ENCODE measurements around the gene CETN2. TPM values are rescaled to one million over a fixed set of nuclear protein-coding genes. Genes with fewer than 3 reads are reported as not detected.

Gene CETN2
- total RNA-seq, 2 donors from 2014 or later, result 33.6 to 39.8 TPM

GRCh38 chrX:152822383-152823086 lies 8.0 kb downstream of the CETN2 start:
- H3K4me3 ChIP-seq, result no peak overlapping the region
- TF ChIP-seq POLR2AphosphoS5 (IDR thresholded peaks at IDR 0.05) (no peak), POLR2A (IDR thresholded peaks at IDR 0.05) (no peak), CTCF (IDR thresholded peaks at IDR 0.05) (no peak)
- intact Hi-C loops (cut with DNase I), result no loop called here
- no peaks in the 10 kb centered on the region for H3K27me3 ChIP-seq (replicated peaks; ENCODE audit: insufficient read depth)
- no peaks in the 10 kb centered on the region for H3K36me3 ChIP-seq
- no peaks in the 10 kb centered on the region for H3K4me1 ChIP-seq (replicated peaks)
- H3K9me3 ChIP-seq, result no peaks in the 10 kb centered on the region
- WGBS, result 60% methylated on average over 6 of the region's 6 CpGs
- DNase-seq (ENCODE audit: low spot score), result no peak
- H3K27ac ChIP-seq, result no peak overlapping the region

- Histone ChIP-seq H3K9me3 (no peaks in the 10 kb centered on the region), H3K4me1 (replicated peaks) (no peaks in the 10 kb centered on the region), H3K27ac (no peak overlapping the region), H3K27me3 (replicated peaks; ENCODE audit: insufficient read depth) (no peaks in the 10 kb centered on the region), H3K4me3 (no peak overlapping the region), H3K36me3 (no peaks in the 10 kb centered on the region)
- 78% methylated on average over 2 of the region's 3 CpGs for WGBS
- intact Hi-C loops (cut with DNase I), result no loop called here
- DNase-seq (ENCODE audit: low spot score), result no peak
- TF ChIP-seq POLR2AphosphoS5 (IDR thresholded peaks at IDR 0.05) (no peak), CTCF (IDR thresholded peaks at IDR 0.05) (peak in 3 of 4 experiments; percentile 25 to 53 (median 34)), POLR2A (IDR thresholded peaks at IDR 0.05) (no peak)
Measured at GRCh38 chrX:152821145-152821765, 9.3 kb downstream of the CETN2 start.

GRCh38 chrX:152819732-152820131 lies 10.8 kb downstream of the CETN2 start:
- TF ChIP-seq POLR2AphosphoS5 (IDR thresholded peaks at IDR 0.05) (no peak), CTCF (IDR thresholded peaks at IDR 0.05) (no peak), POLR2A (IDR thresholded peaks at IDR 0.05) (no peak)
- intact Hi-C loops (cut with DNase I), result loop anchor here (10.0 kb wide), 1 partner anchor 1075 kb away; no protein-coding TSS in a partner anchor
- Histone ChIP-seq H3K4me1 (replicated peaks) (no peaks in the 10 kb centered on the region), H3K27ac (no peak overlapping the region), H3K9me3 (no peaks in the 10 kb centered on the region), H3K27me3 (replicated peaks; ENCODE audit: insufficient read depth) (no peaks in the 10 kb centered on the region), H3K36me3 (no peaks in the 10 kb centered on the region), H3K4me3 (no peak overlapping the region)
- 96% methylated on average over 7 of the region's 7 CpGs for WGBS
- DNase-seq (ENCODE audit: low spot score), result no peak

DNA sequence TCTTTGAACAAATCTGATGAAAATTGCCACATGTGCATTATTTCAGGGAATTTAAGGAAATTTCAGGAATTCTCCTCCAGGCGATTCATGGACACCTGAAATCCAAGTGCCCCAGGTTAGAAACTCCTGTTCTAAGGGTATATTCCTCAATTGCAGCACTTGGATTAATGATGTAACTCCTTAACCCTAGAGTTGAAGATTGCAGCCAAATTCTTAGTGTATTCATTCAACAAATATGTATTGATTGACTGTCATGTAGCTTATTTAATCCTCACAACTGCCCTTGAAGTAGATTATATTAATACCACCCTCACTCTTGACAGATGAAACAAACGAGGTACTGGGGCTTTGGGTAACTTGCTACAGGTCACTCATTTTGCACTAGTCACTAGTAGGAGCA lies 11.3 kb downstream of the CETN2 start:
- DNase-seq (ENCODE audit: low spot score), result no peak
- intact Hi-C loops (cut with DNase I), result loop anchor here (10.0 kb wide), 1 partner anchor 1074 kb away; no protein-coding TSS in a partner anchor
- Histone ChIP-seq H3K9me3 (no peaks in the 10 kb centered on the region), H3K4me1 (replicated peaks) (no peaks in the 10 kb centered on the region), H3K4me3 (no peak overlapping the region), H3K27ac (no peak overlapping the region), H3K36me3 (no peaks in the 10 kb centered on the region), H3K27me3 (replicated peaks; ENCODE audit: insufficient read depth) (no peaks in the 10 kb centered on the region)
- TF ChIP-seq POLR2AphosphoS5 (IDR thresholded peaks at IDR 0.05) (no peak), CTCF (IDR thresholded peaks at IDR 0.05) (no peak), POLR2A (IDR thresholded peaks at IDR 0.05) (no peak)
- 77% methylated on average over 2 of the region's 2 CpGs for WGBS

Measured in prostate gland (tissue), 2 donors.